ENCODE data around the gene TMEM63B.

The TMEM63B gene

GRCh38 chr6:44162876-44163625, 35.7 kb downstream of the TMEM63B start:
- H3K4me3 ChIP-seq (ENCODE audit: low read depth, low read length): no peak overlapping the region
- no peak for TF ChIP-seq CTCF (conservative IDR thresholded peaks at IDR 0.05; ENCODE audit: low read depth, low read length)

GRCh38 chr6:44166116-44166515, 38.8 kb downstream of the TMEM63B start:
- H3K4me3 ChIP-seq (ENCODE audit: low read depth, low read length): no peak overlapping the region
- no peak for TF ChIP-seq CTCF (conservative IDR thresholded peaks at IDR 0.05; ENCODE audit: low read depth, low read length)
- DNase-seq (ENCODE audit: low read depth): no peak

More at GRCh38 chr6:44162876-44163625, 35.7 kb downstream of the TMEM63B start:
- no peak for DNase-seq (ENCODE audit: low read depth)

GRCh38 chr6:44166591-44167184, 39.3 kb downstream of the TMEM63B start:
- no peak for TF ChIP-seq CTCF (conservative IDR thresholded peaks at IDR 0.05; ENCODE audit: low read depth, low read length)
- no peak overlapping the region for H3K4me3 ChIP-seq (ENCODE audit: low read depth, low read length)
- DNase-seq (ENCODE audit: low read depth): no peak

GRCh38 chr6:44167567-44167966, 40.2 kb downstream of the TMEM63B start:
- no peak for DNase-seq (ENCODE audit: low read depth)
- no peak for TF ChIP-seq CTCF (conservative IDR thresholded peaks at IDR 0.05; ENCODE audit: low read depth, low read length)
- H3K4me3 ChIP-seq (ENCODE audit: low read depth, low read length): no peak overlapping the region

- DNase-seq (ENCODE audit: low read depth): no peak
- no peak for TF ChIP-seq CTCF (conservative IDR thresholded peaks at IDR 0.05; ENCODE audit: low read depth, low read length)
- H3K4me3 ChIP-seq (ENCODE audit: low read depth, low read length): no peak overlapping the region
Observed at GRCh38 chr6:44169154-44169553, 41.8 kb downstream of the TMEM63B start.

- TF ChIP-seq CTCF (conservative IDR thresholded peaks at IDR 0.05; ENCODE audit: low read depth, low read length): no peak
- no peak for DNase-seq (ENCODE audit: low read depth)
- no peak overlapping the region for H3K4me3 ChIP-seq (ENCODE audit: low read depth, low read length)
Observed at GRCh38 chr6:44169886-44170570, 42.7 kb downstream of the TMEM63B start.

All from choroid plexus epithelial cell (primary cell).